ENCODE results near the gene CELF2.

Gene CELF2

GRCh38 chr10:11204351-11204942 lies 186.8 kb downstream of the CELF2 start:
- DNase-seq: no peak

GRCh38 chr10:11205030-11205772 lies 187.5 kb downstream of the CELF2 start:
- no peak for DNase-seq

GRCh38 chr10:11206676-11207559 lies 189.2 kb downstream of the CELF2 start:
- no peak for DNase-seq

GRCh38 chr10:11207560-11207844 lies 189.8 kb downstream of the CELF2 start:
- peak in 1 of 14 donors; percentile 14 for DNase-seq

- DNase-seq: no peak
Measured at GRCh38 chr10:11208243-11208642, 190.6 kb downstream of the CELF2 start.

- DNase-seq: no peak
Measured at GRCh38 chr10:11208908-11209829, 191.5 kb downstream of the CELF2 start.

GRCh38 chr10:11209830-11210181 lies 192.1 kb downstream of the CELF2 start:
- DNase-seq: peak in 4 of 14 donors; percentile 22 to 46 (median 40)

- DNase-seq: no peak
Measured at GRCh38 chr10:11210211-11210922, 192.7 kb downstream of the CELF2 start.

- peak in 1 of 14 donors; percentile 22 for DNase-seq
Measured at GRCh38 chr10:11212288-11213085, 194.8 kb downstream of the CELF2 start.

- DNase-seq: no peak
Measured at GRCh38 chr10:11213137-11213536, 195.5 kb downstream of the CELF2 start.

- no peak for DNase-seq
Measured at GRCh38 chr10:11214407-11214806, 196.7 kb downstream of the CELF2 start.

GRCh38 chr10:11215471-11215870 lies 197.8 kb downstream of the CELF2 start:
- no peak for DNase-seq

- DNase-seq: peak in 2 of 14 donors; percentile 7 to 38
Measured at GRCh38 chr10:11217521-11217920, 199.8 kb downstream of the CELF2 start.

GRCh38 chr10:11218395-11218794 lies 200.7 kb downstream of the CELF2 start:
- no peak for DNase-seq

GRCh38 chr10:11219431-11219830 lies 201.8 kb downstream of the CELF2 start:
- DNase-seq: no peak

- no peak for DNase-seq
Measured at GRCh38 chr10:11223081-11223480, 205.4 kb downstream of the CELF2 start.

GRCh38 chr10:11223507-11224140 lies 206.0 kb downstream of the CELF2 start:
- no peak for DNase-seq

- no peak for DNase-seq
Measured at GRCh38 chr10:11224321-11224720, 206.6 kb downstream of the CELF2 start.

GRCh38 chr10:11224792-11225416 lies 207.2 kb downstream of the CELF2 start:
- DNase-seq: no peak

- DNase-seq: no peak
Measured at GRCh38 chr10:11225935-11226334, 208.3 kb downstream of the CELF2 start.
